Measurements from ENCODE around the gene AMOT.

- TF ChIP-seq CTCF (conservative IDR thresholded peaks at IDR 0.05; ENCODE audit: low read depth in 2 of 2) (no peak), POLR2AphosphoS5 (IDR thresholded peaks at IDR 0.05; ENCODE audit: low read depth) (no peak), REST (IDR thresholded peaks at IDR 0.05; ENCODE audit: unreplicated experiment) (no peak), EZH2phosphoT487 (IDR thresholded peaks at IDR 0.05; ENCODE audit: unreplicated experiment) (no peak), EZH2 (IDR thresholded peaks at IDR 0.05; ENCODE audit: low read depth, unreplicated experiment) (no peak), CREB1 (CRISPR knock-in tag; IDR thresholded peaks at IDR 0.05; ENCODE audit: low read depth) (no peak), JUNB (IDR thresholded peaks at IDR 0.05; ENCODE audit: unreplicated experiment) (no peak), NANOG (IDR thresholded peaks at IDR 0.05; ENCODE audit: borderline replicate concordance) (no peak), ZNF114 (CRISPR knock-in tag; IDR thresholded peaks at IDR 0.05) (no peak), STAT1 (IDR thresholded peaks at IDR 0.05; ENCODE audit: unreplicated experiment) (no peak), ZNF331 (CRISPR knock-in tag; IDR thresholded peaks at IDR 0.05; ENCODE audit: low read depth) (no peak)
- TF ChIP-seq, protein P1, sequence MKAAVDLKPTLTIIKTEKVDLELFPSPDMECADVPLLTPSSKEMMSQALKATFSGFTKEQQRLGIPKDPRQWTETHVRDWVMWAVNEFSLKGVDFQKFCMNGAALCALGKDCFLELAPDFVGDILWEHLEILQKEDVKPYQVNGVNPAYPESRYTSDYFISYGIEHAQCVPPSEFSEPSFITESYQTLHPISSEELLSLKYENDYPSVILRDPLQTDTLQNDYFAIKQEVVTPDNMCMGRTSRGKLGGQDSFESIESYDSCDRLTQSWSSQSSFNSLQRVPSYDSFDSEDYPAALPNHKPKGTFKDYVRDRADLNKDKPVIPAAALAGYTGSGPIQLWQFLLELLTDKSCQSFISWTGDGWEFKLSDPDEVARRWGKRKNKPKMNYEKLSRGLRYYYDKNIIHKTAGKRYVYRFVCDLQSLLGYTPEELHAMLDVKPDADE (IDR thresholded peaks at IDR 0.05) = no peak
Measured at GRCh38 chrX:112746812-112747595, 93.6 kb downstream of the AMOT start.

Measured in GM23338 (cell line).